HCT116 (cell line): ENCODE measurements around the gene FBXL7. TPM values are rescaled to one million over a fixed set of nuclear protein-coding genes. Genes with fewer than 3 reads are reported as not detected.

Experiments used
- ATAC-seq: fragments of 200-7000 bp; cut with Tn5 transposase; 2 replicates; pipeline ENCODE4 v1.9.1; 2020; ENCODE audit warnings: mild to moderate bottlenecking, moderate library complexity
- BruUV-seq: library from RNA; stranded (reverse); fragments of 400-500 nt; replicated peaks from 2 replicates; lab custom pipeline; 2021; lab: Mats Ljungman, UMichigan
- CTCF ChIA-PET: fragments of 300-600 bp; sonication (Branson Sonifier 250); formaldehyde crosslinking; loops from one replicate; lab custom pipeline; 2021; ENCODE audit warnings: antibody characterized with exemption; lab: Charles Lee
- POLR2A ChIA-PET: fragments of 300-600, 350-600 bp; sonication (Branson Sonifier 250); formaldehyde crosslinking; loops from one replicate; lab custom pipeline; 2021; ENCODE audit warnings: antibody characterized with exemption; lab: Charles Lee
- RAD21 ChIA-PET, 2 experiments: fragments of 300-600 bp; sonication (Branson Sonifier 250); formaldehyde crosslinking; loops; one replicate each; lab custom pipeline; 2023; ENCODE audit warnings: low total read pairs in 2 of 2; ENCODE audit not compliant: uncharacterized antibody in 2 of 2, unreplicated experiment in 2 of 2, low non-redundant PET in 1 of 2; lab: Charles Lee
- DNase-seq: peaks from one replicate; pipeline ENCODE4 v3.0.0-alpha.2; 2010; ENCODE audit warnings: low read depth, low spot score
- H2AFZ ChIP-seq: fragments of 200-600 bp; shearing (Covaris generic), sonication (generic); 2 replicates; pipeline ENCODE4 v1.6.1; 2017; ENCODE audit warnings: low read depth, mixed run types, mixed read lengths, antibody characterized with exemption, low read length; ENCODE audit not compliant: poor library complexity, severe bottlenecking
- H3K27ac ChIP-seq: 2 replicates; pipeline ENCODE4 v1.5.1; 2012; ENCODE audit warnings: low read depth, low read length
- H3K27me3 ChIP-seq: fragments of 200-600 bp; sonication (generic); 2 replicates; pipeline ENCODE4 v1.6.1; 2016; ENCODE audit warnings: mixed run types, low read length, mixed read lengths; ENCODE audit not compliant: insufficient read depth
- H3K36me3 ChIP-seq, 2 experiments: fragments of 200-500 bp in 1 of 2; fragments of 200-600 bp in 1 of 2; sonication (Bioruptor generic) in 1 of 2; sonication (generic) in 1 of 2; 2 replicates each; pipeline versions ENCODE4 v1.5.1 to v1.6.1; 2014 to 2016; ENCODE audit warnings: low read length in 2 of 2, inconsistent platforms in 1 of 2, mixed read lengths in 1 of 2, mixed run types in 1 of 2; ENCODE audit not compliant: insufficient read depth in 2 of 2, control insufficient read depth in 1 of 2
- H3K4me1 ChIP-seq, 2 experiments: fragments of 200-600 bp in 1 of 2; sonication (generic) in 1 of 2; 2 replicates each; pipeline versions ENCODE4 v1.5.1 to v1.6.1; 2012 to 2017; ENCODE audit warnings: low read length in 2 of 2, inconsistent platforms in 1 of 2, mild to moderate bottlenecking in 1 of 2, mixed read lengths in 1 of 2, mixed run types in 1 of 2, moderate library complexity in 1 of 2; ENCODE audit not compliant: insufficient read depth in 2 of 2, control insufficient read depth in 1 of 2
- H3K4me2 ChIP-seq: fragments of 200-600 bp; sonication (generic); 2 replicates; pipeline ENCODE4 v1.6.1; 2017; ENCODE audit warnings: mixed run types, low read length, mixed read lengths
- H3K4me3 ChIP-seq, 2 experiments: fragments of 200-600 bp in 1 of 2; sonication (generic) in 1 of 2; replicated peaks in 1 of 2; 2 replicates each; pipeline ENCODE4 v1.5.1; 2011 to 2016; ENCODE audit warnings: low read length in 2 of 2, control low read depth in 1 of 2, low read depth in 1 of 2, mild to moderate bottlenecking in 1 of 2, mixed read lengths in 1 of 2, mixed run types in 1 of 2
- H3K79me2 ChIP-seq: fragments of 200-600 bp; sonication (generic); 2 replicates; pipeline ENCODE4 v1.6.1; 2017; ENCODE audit warnings: mild to moderate bottlenecking, mixed run types, low read length, moderate library complexity, mixed read lengths; ENCODE audit not compliant: insufficient read depth
- H3K9ac ChIP-seq: fragments of 200-600 bp; sonication (generic); 2 replicates; pipeline ENCODE4 v1.6.1; 2016; ENCODE audit warnings: low read length, mixed read lengths
- H3K9me2 ChIP-seq: fragments of 200-600 bp; sonication (generic), shearing (Covaris generic); 2 replicates; pipeline ENCODE4 v1.6.1; 2017; ENCODE audit warnings: mixed run types, mild to moderate bottlenecking, moderate library complexity; ENCODE audit not compliant: insufficient read depth
- H3K9me3 ChIP-seq, 2 experiments: fragments of 200-500 bp in 1 of 2; fragments of 200-600 bp in 1 of 2; sonication (Bioruptor generic) in 1 of 2; sonication (generic) in 1 of 2; 2 replicates each; pipeline ENCODE4 v1.6.1; 2014 to 2017; ENCODE audit warnings: low read length in 2 of 2, mixed read lengths in 2 of 2, inconsistent platforms in 1 of 2, low read depth in 1 of 2, mild to moderate bottlenecking in 1 of 2, mixed run types in 1 of 2, moderate library complexity in 1 of 2; ENCODE audit not compliant: control insufficient read depth in 1 of 2, insufficient read depth in 1 of 2
- H4K20me1 ChIP-seq: fragments of 200-600 bp; sonication (generic), shearing (Covaris generic); 2 replicates; pipeline ENCODE4 v1.6.1; 2017; ENCODE audit warnings: mixed run types, mild to moderate bottlenecking, moderate library complexity; ENCODE audit not compliant: insufficient read depth
- CBX3 ChIP-seq: IDR thresholded peaks from 2 replicates; pipeline ENCODE4 v1.6.1; 2012; ENCODE audit warnings: low read depth
- CEBPB ChIP-seq: IDR thresholded peaks from 2 replicates; pipeline ENCODE4 v1.6.1; 2012; ENCODE audit warnings: low read depth
- EGR1 ChIP-seq: IDR thresholded peaks from 2 replicates; pipeline ENCODE4 v1.6.1; 2012; ENCODE audit warnings: low read depth
- ELF1 ChIP-seq: IDR thresholded peaks from 2 replicates; pipeline ENCODE4 v1.6.1; 2012; ENCODE audit warnings: low read depth, borderline replicate concordance
- EZH2 ChIP-seq: fragments of 200-600 bp; sonication (generic); IDR thresholded peaks from 2 replicates; pipeline ENCODE4 v1.6.1; 2017; ENCODE audit warnings: antibody characterized with exemption, mixed run types
- EZH2phosphoT487 ChIP-seq: fragments of 200-600 bp; IDR thresholded peaks from 2 replicates; pipeline ENCODE4 v1.6.1; 2018; ENCODE audit warnings: antibody characterized with exemption, borderline replicate concordance
- JUND ChIP-seq: IDR thresholded peaks from 2 replicates; pipeline ENCODE4 v1.6.1; 2012
- POLR2AphosphoS5 ChIP-seq: IDR thresholded peaks from 2 replicates; pipeline ENCODE4 v1.6.1; 2011; ENCODE audit warnings: mild to moderate bottlenecking, low read depth, low read length, moderate library complexity
- SP1 ChIP-seq: IDR thresholded peaks from 2 replicates; pipeline ENCODE4 v1.6.1; 2012; ENCODE audit warnings: low read depth
- YY1 ChIP-seq: IDR thresholded peaks from 2 replicates; pipeline ENCODE4 v1.6.1; 2011; ENCODE audit warnings: low read length, low read depth, moderate library complexity, mild to moderate bottlenecking; ENCODE audit not compliant: insufficient replicate concordance; ENCODE audit errors: extremely low read depth
- ZBTB33 ChIP-seq: IDR thresholded peaks from 2 replicates; pipeline ENCODE4 v1.6.1; 2011; ENCODE audit warnings: mild to moderate bottlenecking, low read length, moderate library complexity; ENCODE audit not compliant: insufficient replicate concordance; ENCODE audit errors: extremely low read depth
- ZFX ChIP-seq: fragments of 450-650 bp; IDR thresholded peaks from 2 replicates; pipeline ENCODE4 v1.6.1; 2017
- ZNF274 ChIP-seq: fragments of 200-500 bp; sonication (Bioruptor generic); IDR thresholded peaks from 2 replicates; pipeline ENCODE4 v1.6.1; 2014; ENCODE audit warnings: mild to moderate bottlenecking, low read depth, low read length, inconsistent platforms
- intact Hi-C: fragments of 100-400 bp; cut with micrococcal nuclease; formaldehyde crosslinking; loops from 2 replicates; pipeline ENCODE4 v1.10.0; 2022
- total RNA-seq: library from RNA; stranded (reverse); gene quantifications from one replicate; pipeline ENCODE4 v1.2.1, GENCODE V29; 2021; ENCODE audit not compliant: unreplicated experiment
- TF ChIP-seq, protein P1 (sequence below): IDR thresholded peaks from 2 replicates; pipeline ENCODE4 v1.6.1; 2012

Gene FBXL7
- total RNA-seq, 1 experiment from 2014 or later, result 0.05 TPM

DNA sequence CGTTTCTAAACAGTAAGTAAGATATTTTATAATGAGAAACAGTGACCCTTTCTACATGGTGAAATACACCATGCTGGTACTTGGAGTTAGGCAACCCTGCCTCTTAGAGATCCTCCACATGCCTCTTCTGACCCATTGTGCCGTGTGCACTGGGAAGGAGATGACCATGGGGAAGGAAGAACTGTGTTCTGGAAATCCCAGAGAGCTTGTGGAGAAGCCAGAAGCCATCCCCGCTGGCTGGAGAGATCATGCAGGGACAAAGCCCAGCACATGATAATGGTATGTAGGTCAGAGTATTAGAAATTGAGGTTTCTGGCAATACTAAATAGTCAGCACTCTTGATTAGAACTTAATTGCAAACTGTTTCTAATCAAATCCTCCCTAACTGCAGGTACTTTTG is 307.3 kb downstream of the FBXL7 start (continued):
- TF ChIP-seq EZH2 (no peak), ZFX (no peak)

- H3K27me3 ChIP-seq, result no peaks in the 10 kb centered on the region
- H3K4me1 ChIP-seq, result no peaks in the 10 kb centered on the region
- no peak overlapping the region for H2AFZ ChIP-seq
- no peak for DNase-seq
- no peak overlapping the region for H3K27ac ChIP-seq
- RAD21 ChIA-PET, result no interaction called here
- H3K9me3 ChIP-seq, result peaks cover 13 to 17% of the 10 kb centered on the region in 2 experiments; a peak in 2 of 4 replicates
- H3K36me3 ChIP-seq, result no peaks in the 10 kb centered on the region
- no peak overlapping the region for H3K9ac ChIP-seq
- no peak overlapping the region for H3K4me3 ChIP-seq
- TF ChIP-seq, protein P1, sequence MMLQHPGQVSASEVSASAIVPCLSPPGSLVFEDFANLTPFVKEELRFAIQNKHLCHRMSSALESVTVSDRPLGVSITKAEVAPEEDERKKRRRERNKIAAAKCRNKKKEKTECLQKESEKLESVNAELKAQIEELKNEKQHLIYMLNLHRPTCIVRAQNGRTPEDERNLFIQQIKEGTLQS, result no peak
- no peak for TF ChIP-seq POLR2AphosphoS5
- no peak for TF ChIP-seq EZH2phosphoT487
- no peak for TF ChIP-seq YY1
- no peak for TF ChIP-seq SP1
- TF ChIP-seq ELF1, result no peak
- TF ChIP-seq ZBTB33, result no peak
- TF ChIP-seq JUND, result no peak
- no peak for TF ChIP-seq CEBPB
- TF ChIP-seq CBX3, result no peak
- TF ChIP-seq ZNF274, result no peak
- no peak for TF ChIP-seq EGR1
- CTCF ChIA-PET, result no interaction called here
- H4K20me1 ChIP-seq, result no peaks in the 10 kb centered on the region
- ATAC-seq, result no peak
- POLR2A ChIA-PET, result no interaction called here
- BruUV-seq, result no TSS peak
- H3K79me2 ChIP-seq, result no peaks in the 10 kb centered on the region
- H3K9me2 ChIP-seq, result no peaks in the 10 kb centered on the region
- H3K4me2 ChIP-seq, result no peak overlapping the region
- intact Hi-C loops, result no loop called here
Measured at GRCh38 chr5:15807871-15808270, 307.9 kb downstream of the FBXL7 start.
